ENCODE results near the gene TEDC1. TPM values are rescaled to one million over a fixed set of nuclear protein-coding genes. Genes with fewer than 3 reads are reported as not detected.

TEDC1 gene
- total RNA-seq, 1 experiment from 2014 or later: 30.3 TPM

DNA sequence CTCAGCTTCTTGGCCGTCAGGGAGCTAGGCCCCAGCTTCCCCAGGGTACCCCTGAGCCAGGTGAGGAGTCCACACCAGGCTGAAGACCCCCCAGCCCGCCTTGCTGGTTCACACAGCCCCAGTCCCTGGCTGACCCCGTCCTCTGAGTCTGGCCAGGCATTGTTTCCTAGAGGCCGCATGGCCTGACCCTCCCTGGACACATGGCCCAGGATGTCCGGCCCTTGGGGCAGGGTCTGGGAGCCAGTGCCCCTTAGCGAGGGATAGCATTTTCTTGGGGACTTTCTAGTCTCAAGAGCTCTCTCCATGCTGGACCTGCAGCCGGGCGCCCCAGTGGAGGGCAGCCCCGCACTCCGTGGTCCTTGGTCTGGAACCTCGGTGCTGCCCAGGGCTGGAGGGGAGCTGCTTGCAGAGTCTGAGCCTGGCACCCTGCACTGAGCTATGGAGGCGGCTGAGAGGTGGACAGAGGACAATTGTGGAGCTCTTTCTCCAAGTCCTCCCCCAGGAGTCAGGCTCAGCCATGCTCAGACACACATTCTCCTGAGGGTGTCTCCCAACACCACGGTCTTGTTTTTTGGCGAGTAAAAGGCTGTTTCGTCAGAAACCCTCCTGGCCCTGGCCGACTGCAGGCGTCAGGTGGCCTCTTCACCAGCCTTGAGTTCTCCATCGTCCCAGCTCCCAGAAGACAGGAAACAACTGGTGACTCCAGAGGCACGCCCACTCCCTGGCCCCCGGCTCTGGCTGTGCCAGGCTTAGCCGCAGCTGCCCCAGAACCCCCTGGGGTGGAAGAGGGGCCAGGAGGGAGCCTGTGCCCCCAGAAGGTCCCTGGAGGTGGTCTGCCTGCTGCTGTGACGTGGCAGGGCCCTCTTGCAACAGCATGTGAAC, 34.1 kb upstream of the TEDC1 start:
- CTCF ChIA-PET: interaction anchor here (1.6 kb wide), 1 partner anchor 33 kb away, joined by 6 read pairs; no protein-coding TSS in a partner anchor

DNA sequence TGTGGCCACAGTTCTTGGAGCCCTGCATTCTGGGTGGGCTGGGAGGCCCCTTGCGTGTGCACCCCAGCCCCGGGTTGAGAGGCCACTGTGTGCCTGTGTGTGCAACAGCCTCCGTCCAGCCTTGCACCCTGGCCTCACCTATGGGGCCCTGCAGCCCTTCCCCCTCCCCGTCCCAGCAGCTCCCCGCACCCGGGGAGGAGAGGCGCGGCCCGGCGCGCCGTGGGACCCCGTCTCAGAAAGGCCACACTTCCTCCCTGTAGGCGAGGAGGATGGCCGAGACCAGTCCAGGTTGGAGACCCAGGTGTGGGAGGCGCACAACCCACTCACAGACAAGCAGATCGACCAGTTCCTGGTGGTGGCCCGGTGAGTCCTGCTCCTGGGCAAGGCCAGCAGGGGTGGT, 33.0 kb upstream of the TEDC1 start:
- CTCF ChIA-PET: no interaction called here
- Mint-ChIP-seq H3K27me3 (ENCODE audit: insufficient read depth, unreplicated experiment) (no peaks in the 10 kb centered on the region), H3K9me3 (ENCODE audit: unreplicated experiment) (no peaks in the 10 kb centered on the region), H3K36me3 (ENCODE audit: insufficient read depth, unreplicated experiment) (peaks cover 59% of the 10 kb centered on the region), H3K27ac (ENCODE audit: unreplicated experiment) (no peak overlapping the region), H3K4me3 (ENCODE audit: unreplicated experiment) (no peak overlapping the region), H3K4me1 (ENCODE audit: low read depth, unreplicated experiment) (no peaks in the 10 kb centered on the region)
- no TSS peak for BruUV-seq (replicated peaks)
- TF ChIP-seq, protein P1, sequence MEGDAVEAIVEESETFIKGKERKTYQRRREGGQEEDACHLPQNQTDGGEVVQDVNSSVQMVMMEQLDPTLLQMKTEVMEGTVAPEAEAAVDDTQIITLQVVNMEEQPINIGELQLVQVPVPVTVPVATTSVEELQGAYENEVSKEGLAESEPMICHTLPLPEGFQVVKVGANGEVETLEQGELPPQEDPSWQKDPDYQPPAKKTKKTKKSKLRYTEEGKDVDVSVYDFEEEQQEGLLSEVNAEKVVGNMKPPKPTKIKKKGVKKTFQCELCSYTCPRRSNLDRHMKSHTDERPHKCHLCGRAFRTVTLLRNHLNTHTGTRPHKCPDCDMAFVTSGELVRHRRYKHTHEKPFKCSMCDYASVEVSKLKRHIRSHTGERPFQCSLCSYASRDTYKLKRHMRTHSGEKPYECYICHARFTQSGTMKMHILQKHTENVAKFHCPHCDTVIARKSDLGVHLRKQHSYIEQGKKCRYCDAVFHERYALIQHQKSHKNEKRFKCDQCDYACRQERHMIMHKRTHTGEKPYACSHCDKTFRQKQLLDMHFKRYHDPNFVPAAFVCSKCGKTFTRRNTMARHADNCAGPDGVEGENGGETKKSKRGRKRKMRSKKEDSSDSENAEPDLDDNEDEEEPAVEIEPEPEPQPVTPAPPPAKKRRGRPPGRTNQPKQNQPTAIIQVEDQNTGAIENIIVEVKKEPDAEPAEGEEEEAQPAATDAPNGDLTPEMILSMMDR (IDR thresholded peaks at IDR 0.05; ENCODE audit: insufficient read depth in 1 of 2, low read depth in 1 of 2, low read length in 1 of 2, severe bottlenecking in 1 of 2, unreplicated experiment in 1 of 2): no peak
- Histone ChIP-seq H3K27me3 (replicated peaks; ENCODE audit: control insufficient read depth, insufficient read depth, low read length) (no peaks in the 10 kb centered on the region), H3K9me3 (no peaks in the 10 kb centered on the region), H3K4me1 (no peaks in the 10 kb centered on the region), H3K4me3 (ENCODE audit: low read depth, low read length) (no peak overlapping the region), H3K36me3 (ENCODE audit: control insufficient read depth, insufficient read depth, low read length) (no peaks in the 10 kb centered on the region; the same call in 1 of the 2 replicates)
- POLR2A ChIA-PET: no interaction called here
- no peak for DNase-seq
- intact Hi-C loops (cut with micrococcal nuclease; ENCODE audit: unreplicated experiment): no loop called here

More for the DNA sequence above, 34.1 kb upstream of the TEDC1 start:
- intact Hi-C loops (cut with micrococcal nuclease; ENCODE audit: unreplicated experiment): no loop called here
- Mint-ChIP-seq H3K27ac (ENCODE audit: unreplicated experiment) (no peak overlapping the region), H3K4me1 (ENCODE audit: low read depth, unreplicated experiment) (no peaks in the 10 kb centered on the region), H3K36me3 (ENCODE audit: insufficient read depth, unreplicated experiment) (peaks cover 66% of the 10 kb centered on the region), H3K9me3 (ENCODE audit: unreplicated experiment) (no peaks in the 10 kb centered on the region), H3K27me3 (ENCODE audit: insufficient read depth, unreplicated experiment) (no peaks in the 10 kb centered on the region), H3K4me3 (ENCODE audit: unreplicated experiment) (no peak overlapping the region)
- Histone ChIP-seq H3K4me1 (no peaks in the 10 kb centered on the region), H3K36me3 (ENCODE audit: control insufficient read depth, insufficient read depth, low read length) (peaks cover 2% of the 10 kb centered on the region), H3K27me3 (replicated peaks; ENCODE audit: control insufficient read depth, insufficient read depth, low read length) (no peaks in the 10 kb centered on the region), H3K9me3 (no peaks in the 10 kb centered on the region), H3K4me3 (ENCODE audit: low read depth, low read length) (no peak overlapping the region)
- TF ChIP-seq, protein P1 (IDR thresholded peaks at IDR 0.05; ENCODE audit: insufficient read depth in 1 of 2, low read depth in 1 of 2, low read length in 1 of 2, severe bottlenecking in 1 of 2, unreplicated experiment in 1 of 2): no peak
- no TSS peak for BruUV-seq (replicated peaks)
- POLR2A ChIA-PET: no interaction called here
- DNase-seq: no peak

DNA sequence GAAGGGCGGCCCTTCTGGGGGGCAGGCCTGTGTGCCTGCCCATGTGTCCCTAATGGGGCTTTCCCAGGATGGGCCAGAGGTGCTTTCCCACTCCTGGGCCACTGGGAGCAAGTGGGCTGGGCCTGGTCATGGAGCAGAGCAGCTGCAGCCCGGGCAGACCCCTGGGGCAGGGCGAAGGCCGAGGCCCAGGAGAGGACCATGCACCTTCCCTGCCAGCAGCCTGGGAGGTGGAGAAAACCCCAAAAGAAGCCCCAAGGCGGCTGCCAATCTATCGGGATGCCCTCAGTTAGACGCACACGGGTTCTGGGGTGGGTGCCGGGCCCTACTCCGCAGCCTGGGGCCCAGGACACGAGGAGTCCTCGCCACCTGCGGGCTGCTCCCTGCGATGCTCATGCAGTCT, 32.5 kb upstream of the TEDC1 start:
- intact Hi-C loops (cut with micrococcal nuclease; ENCODE audit: unreplicated experiment): no loop called here
- Mint-ChIP-seq H3K36me3 (ENCODE audit: insufficient read depth, unreplicated experiment) (peaks cover 57% of the 10 kb centered on the region), H3K4me3 (ENCODE audit: unreplicated experiment) (no peak overlapping the region), H3K27me3 (ENCODE audit: insufficient read depth, unreplicated experiment) (no peaks in the 10 kb centered on the region), H3K27ac (ENCODE audit: unreplicated experiment) (no peak overlapping the region), H3K9me3 (ENCODE audit: unreplicated experiment) (no peaks in the 10 kb centered on the region), H3K4me1 (ENCODE audit: low read depth, unreplicated experiment) (no peaks in the 10 kb centered on the region)
- no peaks in the 10 kb centered on the region for H3K27me3 ChIP-seq (replicated peaks; ENCODE audit: control insufficient read depth, insufficient read depth, low read length)
- ChIA-PET CTCF (no interaction called here), POLR2A (no interaction called here)
- H3K9me3 ChIP-seq: no peaks in the 10 kb centered on the region
- no peaks in the 10 kb centered on the region; the same call in 1 of the 2 replicates for H3K36me3 ChIP-seq (ENCODE audit: control insufficient read depth, insufficient read depth, low read length)
- TF ChIP-seq, protein P1 (IDR thresholded peaks at IDR 0.05; ENCODE audit: insufficient read depth in 1 of 2, low read depth in 1 of 2, low read length in 1 of 2, severe bottlenecking in 1 of 2, unreplicated experiment in 1 of 2): no peak
- DNase-seq: no peak
- no peak overlapping the region for H3K4me3 ChIP-seq (ENCODE audit: low read depth, low read length)
- BruUV-seq (replicated peaks): no TSS peak
- no peaks in the 10 kb centered on the region for H3K4me1 ChIP-seq

Measured in Caco-2 (cell line).